GM23338 (cell line): ENCODE results near the gene MRPS12. TPM values are rescaled to one million over a fixed set of nuclear protein-coding genes. Genes with fewer than 3 reads are reported as not detected.
A peak's percentile ranks its signal among the peaks of the same experiment; 100 is the strongest.

Experiments used
- ATAC-seq: fragments of 200-7000 bp; cut with Tn5 transposase; 3 replicates; pipeline ENCODE4 v1.9.1; 2020
- DNase-seq: peaks from one replicate; pipeline ENCODE4 v3.0.0-alpha.2; 2015; ENCODE audit warnings: low spot score
- H2AFZ ChIP-seq: fragments of 200-600 bp; sonication (generic); 2 replicates; pipeline ENCODE4 v1.8.0; 2016; ENCODE audit warnings: antibody characterized with exemption, mild to moderate bottlenecking, moderate library complexity
- H3F3A ChIP-seq: fragments of 200-600 bp; sonication (generic); replicated peaks from 2 replicates; pipeline ENCODE4 v1.8.0; 2017; ENCODE audit warnings: antibody characterized with exemption, mixed run types, low read depth
- H3K27ac ChIP-seq: fragments of 200-600 bp; sonication (generic); 2 replicates; pipeline ENCODE4 v1.6.1; 2016; ENCODE audit warnings: low read depth
- H3K27me3 ChIP-seq: fragments of 200-600 bp; sonication (generic); 2 replicates; pipeline ENCODE4 v1.8.0; 2016; ENCODE audit warnings: mild to moderate bottlenecking, mixed run types, moderate library complexity; ENCODE audit not compliant: insufficient read depth
- H3K36me3 ChIP-seq: fragments of 200-600 bp; sonication (generic); 2 replicates; pipeline ENCODE4 v1.8.0; 2016; ENCODE audit warnings: mild to moderate bottlenecking; ENCODE audit not compliant: insufficient read depth
- H3K4me1 ChIP-seq: fragments of 200-600 bp; sonication (generic); 2 replicates; pipeline ENCODE4 v1.8.0; 2016; ENCODE audit warnings: mild to moderate bottlenecking, moderate library complexity; ENCODE audit not compliant: insufficient read depth
- H3K4me2 ChIP-seq: fragments of 200-600 bp; sonication (generic); 2 replicates; pipeline ENCODE4 v1.7.1; 2017; ENCODE audit warnings: mixed run types
- H3K4me3 ChIP-seq: fragments of 200-600 bp; sonication (generic); 2 replicates; pipeline ENCODE4 v1.6.1; 2016; ENCODE audit warnings: mixed run types
- H3K79me2 ChIP-seq: fragments of 200-600 bp; sonication (generic); replicated peaks from 2 replicates; pipeline ENCODE4 v1.8.0; 2017; ENCODE audit warnings: mild to moderate bottlenecking; ENCODE audit not compliant: insufficient read depth
- H3K9me2 ChIP-seq: fragments of 200-600 bp; sonication (generic); 2 replicates; pipeline ENCODE4 v1.8.0; 2017; ENCODE audit not compliant: insufficient read depth
- H4K20me1 ChIP-seq: fragments of 200-600 bp; sonication (generic); replicated peaks from 2 replicates; pipeline ENCODE4 v1.8.0; 2017; ENCODE audit warnings: mild to moderate bottlenecking; ENCODE audit not compliant: insufficient read depth
- H3K27ac Mint-ChIP-seq: 2 replicates; pipeline ENCODE4 v1.8.0; 2020; ENCODE audit warnings: inconsistent platforms, mild to moderate bottlenecking, moderate library complexity, mixed read lengths
- H3K27me3 Mint-ChIP-seq: 3 replicates; pipeline ENCODE4 v1.8.0; 2022; ENCODE audit warnings: low read depth, mild to moderate bottlenecking, moderate library complexity, mixed read lengths, inconsistent platforms; ENCODE audit not compliant: insufficient read depth, poor library complexity
- H3K36me3 Mint-ChIP-seq: 3 replicates; pipeline ENCODE4 v1.8.0; 2021; ENCODE audit warnings: low read depth, mild to moderate bottlenecking, inconsistent platforms, moderate library complexity, mixed read lengths
- H3K4me1 Mint-ChIP-seq: 3 replicates; pipeline ENCODE4 v1.8.0; 2020; ENCODE audit warnings: mild to moderate bottlenecking, inconsistent platforms, mixed read lengths
- H3K4me3 Mint-ChIP-seq: 3 replicates; pipeline ENCODE4 v1.8.0; 2021; ENCODE audit warnings: moderate library complexity, mild to moderate bottlenecking, inconsistent platforms, mixed read lengths
- H3K9me3 Mint-ChIP-seq: 3 replicates; pipeline ENCODE4 v1.8.0; 2020; ENCODE audit warnings: moderate library complexity, mild to moderate bottlenecking, inconsistent platforms, mixed read lengths
- CREB1 ChIP-seq: fragments of 250-450 bp; sonication (Bioruptor Pico); IDR thresholded peaks from 2 replicates; pipeline ENCODE4 v1.5.0; 2020; ENCODE audit warnings: low read depth, mild to moderate bottlenecking, moderate library complexity
- CTCF ChIP-seq, 2 experiments: fragments of 200-600 bp in 1 of 2; sonication (generic) in 1 of 2; conservative IDR thresholded peaks; 2 replicates each; pipeline versions ENCODE4 v1.5.1 to v1.6.1; 2016 to 2017; ENCODE audit warnings: antibody characterized with exemption in 2 of 2, low read depth in 2 of 2, mild to moderate bottlenecking in 2 of 2, moderate library complexity in 1 of 2
- ETS1 ChIP-seq: IDR thresholded peaks from 2 replicates; pipeline ENCODE4 v1.6.1; 2016; ENCODE audit warnings: antibody characterized with exemption
- EZH2 ChIP-seq: fragments of 200-600 bp; sonication (generic); IDR thresholded peaks from one replicate; pipeline ENCODE4 v1.8.0; 2017; ENCODE audit warnings: antibody characterized with exemption, mild to moderate bottlenecking, low read depth; ENCODE audit not compliant: unreplicated experiment
- EZH2phosphoT487 ChIP-seq: fragments of 200-600 bp; sonication (generic); IDR thresholded peaks from one replicate; pipeline ENCODE4 v1.8.1; 2018; ENCODE audit warnings: antibody characterized with exemption; ENCODE audit not compliant: unreplicated experiment
- JUNB ChIP-seq: IDR thresholded peaks from one replicate; pipeline ENCODE4 v1.6.1; 2016; ENCODE audit warnings: antibody characterized with exemption; ENCODE audit not compliant: unreplicated experiment
- NANOG ChIP-seq: IDR thresholded peaks from 2 replicates; pipeline ENCODE4 v1.6.1; 2016; ENCODE audit warnings: antibody characterized with exemption, borderline replicate concordance
- POLR2AphosphoS5 ChIP-seq: IDR thresholded peaks from 2 replicates; pipeline ENCODE4 v1.6.1; 2016; ENCODE audit warnings: antibody characterized with exemption, low read depth
- REST ChIP-seq: IDR thresholded peaks from one replicate; pipeline ENCODE4 v1.6.1; 2018; ENCODE audit warnings: antibody characterized with exemption; ENCODE audit not compliant: unreplicated experiment
- STAT1 ChIP-seq: IDR thresholded peaks from one replicate; pipeline ENCODE4 v1.6.1; 2016; ENCODE audit warnings: antibody characterized with exemption; ENCODE audit not compliant: unreplicated experiment
- ZNF114 ChIP-seq: fragments of 250-450 bp; sonication (Bioruptor Pico); IDR thresholded peaks from 2 replicates; pipeline ENCODE4 v1.5.0; 2020; ENCODE audit warnings: mild to moderate bottlenecking, moderate library complexity
- ZNF331 ChIP-seq: fragments of 250-450 bp; sonication (Bioruptor Pico); IDR thresholded peaks from 2 replicates; pipeline ENCODE4 v1.5.0; 2020; ENCODE audit warnings: low read depth, mild to moderate bottlenecking, moderate library complexity
- ZNF462 ChIP-seq: fragments of 250-450 bp; sonication (Bioruptor Pico); IDR thresholded peaks from 2 replicates; pipeline ENCODE4 v1.5.0; 2020; ENCODE audit warnings: mild to moderate bottlenecking, moderate library complexity
- polyA plus RNA-seq: library from polyadenylated mRNA; unstranded; fragments of >200 nt; fragmentation: Nextera tagmentation; extraction: Ambion mirVana; gene quantifications from 2 replicates; pipeline ENCODE4 v1.2.1, GENCODE V29; 2016
- total RNA-seq: library from RNA; depleted of rRNA; stranded (reverse); fragments of >200 nt; shearing (Covaris generic); gene quantifications from 2 replicates; pipeline ENCODE4 v1.2.3, GENCODE V29; 2014

The MRPS12 gene
- total and polyA plus RNA-seq, 2 experiments from 2014 or later = 74.1 to 86.3 TPM

GRCh38 chr19:38900743-38901190, 30.0 kb upstream of the MRPS12 start:
- Histone ChIP-seq H2AFZ (no peak overlapping the region), H3K9me2 (no peaks in the 10 kb centered on the region), H3K27ac (0 out of 2 replicates have a peak overlapping the region, but pooled peaks have one; percentile 29), H3K36me3 (no peaks in the 10 kb centered on the region; the same call in 1 of the 2 replicates), H4K20me1 (no peaks in the 10 kb centered on the region), H3K4me3 (peak overlapping the region; percentile 68), H3K4me1 (peaks cover 14% of the 10 kb centered on the region), H3K27me3 (peaks cover 11% of the 10 kb centered on the region), H3F3A (no peaks in the 10 kb centered on the region), H3K79me2 (peaks cover 23% of the 10 kb centered on the region), H3K4me2 (peak overlapping the region; percentile 79)
- H3K27me3 Mint-ChIP-seq = peaks cover 13% of the 10 kb centered on the region
- H3K4me1 Mint-ChIP-seq = peaks cover 9% of the 10 kb centered on the region
- H3K4me3 Mint-ChIP-seq = peak overlapping the region; percentile 87
- DNase-seq (no peak), ATAC-seq (no peak)
- TF ChIP-seq JUNB (no peak), EZH2 (no peak), CREB1 (CRISPR knock-in tag) (no peak), POLR2AphosphoS5 (no peak), ZNF462 (CRISPR knock-in tag) (no peak), NANOG (no peak), ZNF331 (CRISPR knock-in tag) (no peak), ETS1 (no peak), EZH2phosphoT487 (no peak), STAT1 (no peak), REST (no peak), CTCF (conservative IDR thresholded peaks at IDR 0.05; ENCODE audit: low read depth in 2 of 2) (no peak), ZNF114 (no peak)
- peak overlapping the region; percentile 9; the same call in 1 of the 2 replicates for H3K27ac Mint-ChIP-seq
- H3K9me3 Mint-ChIP-seq = peaks cover 3% of the 10 kb centered on the region; the same call in 1 of the 3 replicates
- peaks cover 4% of the 10 kb centered on the region for H3K36me3 Mint-ChIP-seq
